ENCODE results near the gene LIPT2. TPM values are rescaled to one million over a fixed set of nuclear protein-coding genes. Genes with fewer than 3 reads are reported as not detected.

LIPT2 gene
- total and polyA plus RNA-seq, 3 donors from 2014 or later = 25.0 to 43.1 (median 32.6) TPM

- Histone ChIP-seq H3K36me3 (ENCODE audit: low read depth, missing control alignments) (no peaks in the 10 kb centered on the region), H3K4me1 (no peaks in the 10 kb centered on the region), H3K9me3 (no peaks in the 10 kb centered on the region), H3K27me3 (no peaks in the 10 kb centered on the region), H3K27ac (no peak overlapping the region), H3K4me3 (no peak overlapping the region)
- intact Hi-C loops (cut with DNase I; ENCODE audit: low total_unique reads) = no loop called here
- WGBS, 2 donors = 80 to 92% methylated on average over 1 of the region's 1 CpG
- TF ChIP-seq POLR2A (IDR thresholded peaks at IDR 0.05) (no peak), CTCF (IDR thresholded peaks at IDR 0.05) (no peak)
- no peak for DNase-seq
Observed at GRCh38 chr11:74506823-74507222, 13.3 kb upstream of the LIPT2 start.

GRCh38 chr11:74505911-74506310, 12.4 kb upstream of the LIPT2 start:
- intact Hi-C loops (cut with DNase I; ENCODE audit: low total_unique reads) = no loop called here

GRCh38 chr11:74504100-74504691, 10.7 kb upstream of the LIPT2 start:
- no peak overlapping the region for H3K27ac ChIP-seq
- no peaks in the 10 kb centered on the region for H3K36me3 ChIP-seq (ENCODE audit: low read depth, missing control alignments)
- H3K9me3 ChIP-seq = no peaks in the 10 kb centered on the region
- 70 to 77% methylated on average over 1 of the region's 1 CpG for WGBS, 2 donors
- intact Hi-C loops (cut with DNase I; ENCODE audit: low total_unique reads) = no loop called here
- H3K27me3 ChIP-seq = no peaks in the 10 kb centered on the region
- H3K4me3 ChIP-seq = no peak overlapping the region
- no peak for DNase-seq
- no peak for TF ChIP-seq CTCF (IDR thresholded peaks at IDR 0.05)
- no peak for TF ChIP-seq POLR2A (IDR thresholded peaks at IDR 0.05)
- H3K4me1 ChIP-seq = no peaks in the 10 kb centered on the region

More at GRCh38 chr11:74505911-74506310, 12.4 kb upstream of the LIPT2 start:
- Histone ChIP-seq H3K9me3 (no peaks in the 10 kb centered on the region), H3K27me3 (no peaks in the 10 kb centered on the region), H3K27ac (no peak overlapping the region), H3K36me3 (ENCODE audit: low read depth, missing control alignments) (no peaks in the 10 kb centered on the region), H3K4me1 (no peaks in the 10 kb centered on the region), H3K4me3 (no peak overlapping the region)
- 63 to 73% methylated on average over 4 of the region's 4 CpGs for WGBS, 2 donors
- TF ChIP-seq CTCF (IDR thresholded peaks at IDR 0.05) (no peak), POLR2A (IDR thresholded peaks at IDR 0.05) (no peak)
- DNase-seq = no peak

GRCh38 chr11:74494916-74495315, 1.4 kb upstream of the LIPT2 start:
- H3K36me3 ChIP-seq (ENCODE audit: low read depth, missing control alignments) = no peaks in the 10 kb centered on the region
- no peaks in the 10 kb centered on the region for H3K27me3 ChIP-seq
- H3K4me1 ChIP-seq = peaks cover 5% of the 10 kb centered on the region
- H3K27ac ChIP-seq = no peak overlapping the region
- no peaks in the 10 kb centered on the region for H3K9me3 ChIP-seq
- WGBS, 2 donors = 72 to 74% methylated on average over 1 of the region's 1 CpG
- intact Hi-C loops (cut with DNase I; ENCODE audit: low total_unique reads) = no loop called here
- TF ChIP-seq POLR2A (IDR thresholded peaks at IDR 0.05) (no peak), CTCF (IDR thresholded peaks at IDR 0.05) (no peak)
- no peak overlapping the region for H3K4me3 ChIP-seq
- no peak for DNase-seq
